HCT116 (cell line): ENCODE data around the gene SLC41A1. TPM values are rescaled to one million over a fixed set of nuclear protein-coding genes. Genes with fewer than 3 reads are reported as not detected.

Source experiments
- ATAC-seq: fragments of 200-7000 bp; cut with Tn5 transposase; 2 replicates; pipeline ENCODE4 v1.9.1; 2020; ENCODE audit warnings: mild to moderate bottlenecking, moderate library complexity
- BruUV-seq: library from RNA; stranded (reverse); fragments of 400-500 nt; replicated peaks from 2 replicates; lab custom pipeline; 2021; lab: Mats Ljungman, UMichigan
- CTCF ChIA-PET: fragments of 300-600 bp; sonication (Branson Sonifier 250); formaldehyde crosslinking; loops from one replicate; lab custom pipeline; 2021; ENCODE audit warnings: antibody characterized with exemption; lab: Charles Lee
- POLR2A ChIA-PET: fragments of 300-600, 350-600 bp; sonication (Branson Sonifier 250); formaldehyde crosslinking; loops from one replicate; lab custom pipeline; 2021; ENCODE audit warnings: antibody characterized with exemption; lab: Charles Lee
- RAD21 ChIA-PET, 2 experiments: fragments of 300-600 bp; sonication (Branson Sonifier 250); formaldehyde crosslinking; loops; one replicate each; lab custom pipeline; 2023; ENCODE audit warnings: low total read pairs in 2 of 2; ENCODE audit not compliant: uncharacterized antibody in 2 of 2, unreplicated experiment in 2 of 2, low non-redundant PET in 1 of 2; lab: Charles Lee
- DNase-seq: peaks from one replicate; pipeline ENCODE4 v3.0.0-alpha.2; 2010; ENCODE audit warnings: low read depth, low spot score
- H2AFZ ChIP-seq: fragments of 200-600 bp; shearing (Covaris generic), sonication (generic); 2 replicates; pipeline ENCODE4 v1.6.1; 2017; ENCODE audit warnings: low read depth, mixed run types, mixed read lengths, antibody characterized with exemption, low read length; ENCODE audit not compliant: poor library complexity, severe bottlenecking
- H3K27ac ChIP-seq: 2 replicates; pipeline ENCODE4 v1.5.1; 2012; ENCODE audit warnings: low read depth, low read length
- H3K27me3 ChIP-seq: fragments of 200-600 bp; sonication (generic); 2 replicates; pipeline ENCODE4 v1.6.1; 2016; ENCODE audit warnings: mixed run types, low read length, mixed read lengths; ENCODE audit not compliant: insufficient read depth
- H3K36me3 ChIP-seq, 2 experiments: fragments of 200-500 bp in 1 of 2; fragments of 200-600 bp in 1 of 2; sonication (Bioruptor generic) in 1 of 2; sonication (generic) in 1 of 2; 2 replicates each; pipeline versions ENCODE4 v1.5.1 to v1.6.1; 2014 to 2016; ENCODE audit warnings: low read length in 2 of 2, inconsistent platforms in 1 of 2, mixed read lengths in 1 of 2, mixed run types in 1 of 2; ENCODE audit not compliant: insufficient read depth in 2 of 2, control insufficient read depth in 1 of 2
- H3K4me1 ChIP-seq, 2 experiments: fragments of 200-600 bp in 1 of 2; sonication (generic) in 1 of 2; 2 replicates each; pipeline versions ENCODE4 v1.5.1 to v1.6.1; 2012 to 2017; ENCODE audit warnings: low read length in 2 of 2, inconsistent platforms in 1 of 2, mild to moderate bottlenecking in 1 of 2, mixed read lengths in 1 of 2, mixed run types in 1 of 2, moderate library complexity in 1 of 2; ENCODE audit not compliant: insufficient read depth in 2 of 2, control insufficient read depth in 1 of 2
- H3K4me2 ChIP-seq: fragments of 200-600 bp; sonication (generic); 2 replicates; pipeline ENCODE4 v1.6.1; 2017; ENCODE audit warnings: mixed run types, low read length, mixed read lengths
- H3K4me3 ChIP-seq, 2 experiments: fragments of 200-600 bp in 1 of 2; sonication (generic) in 1 of 2; replicated peaks in 1 of 2; 2 replicates each; pipeline ENCODE4 v1.5.1; 2011 to 2016; ENCODE audit warnings: low read length in 2 of 2, control low read depth in 1 of 2, low read depth in 1 of 2, mild to moderate bottlenecking in 1 of 2, mixed read lengths in 1 of 2, mixed run types in 1 of 2
- H3K79me2 ChIP-seq: fragments of 200-600 bp; sonication (generic); 2 replicates; pipeline ENCODE4 v1.6.1; 2017; ENCODE audit warnings: mild to moderate bottlenecking, mixed run types, low read length, moderate library complexity, mixed read lengths; ENCODE audit not compliant: insufficient read depth
- H3K9ac ChIP-seq: fragments of 200-600 bp; sonication (generic); 2 replicates; pipeline ENCODE4 v1.6.1; 2016; ENCODE audit warnings: low read length, mixed read lengths
- H3K9me2 ChIP-seq: fragments of 200-600 bp; sonication (generic), shearing (Covaris generic); 2 replicates; pipeline ENCODE4 v1.6.1; 2017; ENCODE audit warnings: mixed run types, mild to moderate bottlenecking, moderate library complexity; ENCODE audit not compliant: insufficient read depth
- H3K9me3 ChIP-seq, 2 experiments: fragments of 200-500 bp in 1 of 2; fragments of 200-600 bp in 1 of 2; sonication (Bioruptor generic) in 1 of 2; sonication (generic) in 1 of 2; 2 replicates each; pipeline ENCODE4 v1.6.1; 2014 to 2017; ENCODE audit warnings: low read length in 2 of 2, mixed read lengths in 2 of 2, inconsistent platforms in 1 of 2, low read depth in 1 of 2, mild to moderate bottlenecking in 1 of 2, mixed run types in 1 of 2, moderate library complexity in 1 of 2; ENCODE audit not compliant: control insufficient read depth in 1 of 2, insufficient read depth in 1 of 2
- H4K20me1 ChIP-seq: fragments of 200-600 bp; sonication (generic), shearing (Covaris generic); 2 replicates; pipeline ENCODE4 v1.6.1; 2017; ENCODE audit warnings: mixed run types, mild to moderate bottlenecking, moderate library complexity; ENCODE audit not compliant: insufficient read depth
- CBX3 ChIP-seq: IDR thresholded peaks from 2 replicates; pipeline ENCODE4 v1.6.1; 2012; ENCODE audit warnings: low read depth
- EGR1 ChIP-seq: IDR thresholded peaks from 2 replicates; pipeline ENCODE4 v1.6.1; 2012; ENCODE audit warnings: low read depth
- ELF1 ChIP-seq: IDR thresholded peaks from 2 replicates; pipeline ENCODE4 v1.6.1; 2012; ENCODE audit warnings: low read depth, borderline replicate concordance
- FOSL1 ChIP-seq: IDR thresholded peaks from 2 replicates; pipeline ENCODE4 v1.6.1; 2012; ENCODE audit warnings: low read depth
- JUND ChIP-seq: IDR thresholded peaks from 2 replicates; pipeline ENCODE4 v1.6.1; 2012
- POLR2A ChIP-seq: IDR thresholded peaks from 2 replicates; pipeline ENCODE4 v1.7.0; 2011; ENCODE audit warnings: borderline replicate concordance; ENCODE audit not compliant: insufficient read depth, insufficient read length; ENCODE audit errors: extremely low read depth
- RAD21 ChIP-seq: IDR thresholded peaks from 2 replicates; pipeline ENCODE4 v1.6.1; 2012; ENCODE audit warnings: low read depth, mild to moderate bottlenecking
- SIN3A ChIP-seq: IDR thresholded peaks from 2 replicates; pipeline ENCODE4 v1.6.1; 2012; ENCODE audit warnings: low read depth
- SP1 ChIP-seq: IDR thresholded peaks from 2 replicates; pipeline ENCODE4 v1.6.1; 2012; ENCODE audit warnings: low read depth
- SRF ChIP-seq: IDR thresholded peaks from 2 replicates; pipeline ENCODE4 v1.6.1; 2012; ENCODE audit warnings: low read depth
- YY1 ChIP-seq: IDR thresholded peaks from 2 replicates; pipeline ENCODE4 v1.6.1; 2011; ENCODE audit warnings: low read length, low read depth, moderate library complexity, mild to moderate bottlenecking; ENCODE audit not compliant: insufficient replicate concordance; ENCODE audit errors: extremely low read depth
- intact Hi-C: fragments of 100-400 bp; cut with micrococcal nuclease; formaldehyde crosslinking; loops from 2 replicates; pipeline ENCODE4 v1.10.0; 2022
- total RNA-seq: library from RNA; stranded (reverse); gene quantifications from one replicate; pipeline ENCODE4 v1.2.1, GENCODE V29; 2021; ENCODE audit not compliant: unreplicated experiment
- TF ChIP-seq, protein P1 (sequence below), 3 experiments: fragments of 200-600 bp in 1 of 3; sonication (generic) in 1 of 3; IDR thresholded peaks in 2 of 3; conservative IDR thresholded peaks in 1 of 3; 2 replicates each; pipeline ENCODE4 v1.5.1; 2012 to 2017; ENCODE audit warnings: low read depth in 2 of 3, low read length in 2 of 3, antibody characterized with exemption in 1 of 3, borderline replicate concordance in 1 of 3, control low read depth in 1 of 3, mild to moderate bottlenecking in 1 of 3, mixed read lengths in 1 of 3, mixed run types in 1 of 3, moderate library complexity in 1 of 3; ENCODE audit not compliant: insufficient read depth in 1 of 3

The SLC41A1 gene
- total RNA-seq, 1 experiment from 2014 or later = 35.9 TPM

DNA sequence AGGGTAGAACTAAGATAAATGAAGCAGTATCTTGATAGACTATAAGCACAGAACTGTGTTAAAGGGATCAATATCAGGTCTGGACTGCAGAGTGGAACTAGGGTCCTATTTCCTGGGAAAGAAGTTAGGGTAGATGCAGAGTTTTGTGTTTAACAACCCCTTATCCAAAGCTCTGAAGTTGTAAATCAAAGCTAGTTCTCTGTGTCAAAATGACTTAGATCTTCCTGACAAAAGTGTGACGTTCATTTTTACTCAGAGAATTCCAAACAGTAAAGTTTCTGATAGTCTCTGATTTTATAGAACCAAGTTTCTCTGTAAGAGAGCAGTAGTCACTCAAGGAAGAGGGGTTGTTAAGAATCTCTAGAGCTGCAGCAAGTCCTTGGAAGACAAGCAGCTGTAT, 71.3 kb downstream of the SLC41A1 start:
- Histone ChIP-seq H2AFZ (no peak overlapping the region), H3K9ac (no peak overlapping the region), H3K27ac (no peak overlapping the region), H3K27me3 (no peaks in the 10 kb centered on the region), H3K9me2 (no peaks in the 10 kb centered on the region), H3K9me3 (no peaks in the 10 kb centered on the region), H3K4me3 (no peak overlapping the region), H3K79me2 (peaks cover 97% of the 10 kb centered on the region), H4K20me1 (0 out of 2 replicates have a peak, but pooled peaks cover 4% of the 10 kb centered on the region), H3K36me3 (no peaks in the 10 kb centered on the region; a peak in 1 of 4 replicates)
- RAD21 ChIA-PET = no interaction called here
- no peak for DNase-seq
- TF ChIP-seq JUND (no peak), SRF (no peak), FOSL1 (no peak), POLR2A (no peak), SP1 (no peak), CBX3 (no peak), YY1 (no peak), RAD21 (no peak), ELF1 (no peak), EGR1 (no peak), SIN3A (no peak)
- TF ChIP-seq, protein P1, sequence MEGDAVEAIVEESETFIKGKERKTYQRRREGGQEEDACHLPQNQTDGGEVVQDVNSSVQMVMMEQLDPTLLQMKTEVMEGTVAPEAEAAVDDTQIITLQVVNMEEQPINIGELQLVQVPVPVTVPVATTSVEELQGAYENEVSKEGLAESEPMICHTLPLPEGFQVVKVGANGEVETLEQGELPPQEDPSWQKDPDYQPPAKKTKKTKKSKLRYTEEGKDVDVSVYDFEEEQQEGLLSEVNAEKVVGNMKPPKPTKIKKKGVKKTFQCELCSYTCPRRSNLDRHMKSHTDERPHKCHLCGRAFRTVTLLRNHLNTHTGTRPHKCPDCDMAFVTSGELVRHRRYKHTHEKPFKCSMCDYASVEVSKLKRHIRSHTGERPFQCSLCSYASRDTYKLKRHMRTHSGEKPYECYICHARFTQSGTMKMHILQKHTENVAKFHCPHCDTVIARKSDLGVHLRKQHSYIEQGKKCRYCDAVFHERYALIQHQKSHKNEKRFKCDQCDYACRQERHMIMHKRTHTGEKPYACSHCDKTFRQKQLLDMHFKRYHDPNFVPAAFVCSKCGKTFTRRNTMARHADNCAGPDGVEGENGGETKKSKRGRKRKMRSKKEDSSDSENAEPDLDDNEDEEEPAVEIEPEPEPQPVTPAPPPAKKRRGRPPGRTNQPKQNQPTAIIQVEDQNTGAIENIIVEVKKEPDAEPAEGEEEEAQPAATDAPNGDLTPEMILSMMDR (IDR thresholded peaks at IDR 0.05 in 2 of 3, conservative IDR thresholded peaks at IDR 0.05 in 1 of 3; ENCODE audit: borderline replicate concordance in 1 of 3, insufficient read depth in 1 of 3, low read depth in 2 of 3, low read length in 2 of 3) = no peak
- TF ChIP-seq, all 23 proteins: peak for 0
- Histone ChIP-seq H3K4me2 (no peak overlapping the region), H3K4me1 (peaks cover 11 to 15% of the 10 kb centered on the region in 2 experiments; a peak in 3 of 4 replicates)
- POLR2A ChIA-PET = interaction anchor here (0.6 kb wide), 1 partner anchor 381 kb away, joined by 4 read pairs; no protein-coding TSS in a partner anchor
- intact Hi-C loops = no loop called here
- no peak for ATAC-seq
- CTCF ChIA-PET = no interaction called here
- no TSS peak for BruUV-seq
